UCSD-AML1 (cell line): ENCODE results near the gene TSPAN10.
"Not testable (repeated sequence)": the region's sequence is repeated elsewhere in the genome, so short reads cannot be mapped to it uniquely, and the experiment has no call there.

Experiments
- DNase-seq: peaks from one replicate; lab custom pipeline; 2025; ENCODE audit not compliant: unreplicated experiment; lab: John Stamatoyannopoulos, UW

TSPAN10 gene

DNA sequence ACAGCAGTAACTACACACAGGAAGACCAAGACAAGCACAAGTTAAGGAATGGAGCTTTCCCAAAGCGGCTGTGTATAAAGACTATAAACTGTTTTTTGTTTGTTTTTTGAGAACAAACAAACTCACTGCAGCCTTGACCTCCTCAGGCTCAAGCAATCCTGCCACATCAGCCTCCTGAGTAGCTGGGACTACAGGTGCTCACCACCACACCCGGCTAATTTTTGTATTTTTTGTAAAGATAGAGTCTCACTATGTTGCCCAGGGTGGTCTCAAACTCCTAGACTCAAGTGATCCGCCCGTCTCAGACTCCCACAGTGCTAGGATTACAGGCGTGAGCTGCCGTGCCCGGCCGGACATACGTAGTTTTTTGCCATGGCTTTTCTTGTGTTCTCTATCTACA, 23.4 kb downstream of the TSPAN10 start:
- DNase-seq: no peak

DNA sequence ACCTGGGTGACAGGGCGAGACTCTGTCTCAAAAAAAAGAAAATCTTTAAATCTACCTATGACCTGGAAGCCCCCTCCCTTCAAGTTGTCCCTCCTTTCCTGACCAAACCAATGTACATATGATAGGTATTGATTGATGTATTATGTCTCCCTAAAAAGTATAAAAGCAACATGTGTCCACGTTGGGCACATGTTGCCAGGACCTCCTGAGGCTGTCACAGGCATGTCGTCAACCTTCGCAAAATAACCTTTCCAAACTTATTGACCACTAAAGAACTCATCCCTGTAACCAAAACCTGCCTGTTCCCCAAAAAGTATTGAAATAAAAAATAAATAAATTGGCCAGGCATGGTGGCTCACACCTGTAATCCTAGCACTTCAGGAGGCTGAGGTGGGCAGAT, 25.0 kb downstream of the TSPAN10 start:
- no peak for DNase-seq

DNA sequence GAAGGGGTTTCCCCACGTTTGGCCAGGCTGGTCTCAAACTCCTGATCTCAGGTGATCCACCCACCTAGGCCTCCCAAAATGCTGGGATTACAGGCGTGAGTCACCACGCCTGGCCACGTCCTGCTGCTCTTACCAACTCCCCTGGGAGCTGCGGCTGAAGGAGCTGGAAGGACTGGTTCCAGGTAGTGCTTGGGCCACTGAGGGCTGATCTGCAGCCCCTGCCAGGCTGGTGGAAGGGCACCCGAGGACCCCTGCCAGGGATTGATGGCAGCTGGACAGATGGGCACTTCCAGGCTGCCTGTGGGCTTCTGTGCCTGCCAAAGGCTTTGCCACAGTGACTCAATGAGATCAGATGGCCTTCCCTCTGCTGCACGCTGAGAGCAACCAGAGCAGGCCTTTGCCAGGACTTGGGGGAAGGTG, 27.1 kb downstream of the TSPAN10 start:
- DNase-seq: no peak

DNA sequence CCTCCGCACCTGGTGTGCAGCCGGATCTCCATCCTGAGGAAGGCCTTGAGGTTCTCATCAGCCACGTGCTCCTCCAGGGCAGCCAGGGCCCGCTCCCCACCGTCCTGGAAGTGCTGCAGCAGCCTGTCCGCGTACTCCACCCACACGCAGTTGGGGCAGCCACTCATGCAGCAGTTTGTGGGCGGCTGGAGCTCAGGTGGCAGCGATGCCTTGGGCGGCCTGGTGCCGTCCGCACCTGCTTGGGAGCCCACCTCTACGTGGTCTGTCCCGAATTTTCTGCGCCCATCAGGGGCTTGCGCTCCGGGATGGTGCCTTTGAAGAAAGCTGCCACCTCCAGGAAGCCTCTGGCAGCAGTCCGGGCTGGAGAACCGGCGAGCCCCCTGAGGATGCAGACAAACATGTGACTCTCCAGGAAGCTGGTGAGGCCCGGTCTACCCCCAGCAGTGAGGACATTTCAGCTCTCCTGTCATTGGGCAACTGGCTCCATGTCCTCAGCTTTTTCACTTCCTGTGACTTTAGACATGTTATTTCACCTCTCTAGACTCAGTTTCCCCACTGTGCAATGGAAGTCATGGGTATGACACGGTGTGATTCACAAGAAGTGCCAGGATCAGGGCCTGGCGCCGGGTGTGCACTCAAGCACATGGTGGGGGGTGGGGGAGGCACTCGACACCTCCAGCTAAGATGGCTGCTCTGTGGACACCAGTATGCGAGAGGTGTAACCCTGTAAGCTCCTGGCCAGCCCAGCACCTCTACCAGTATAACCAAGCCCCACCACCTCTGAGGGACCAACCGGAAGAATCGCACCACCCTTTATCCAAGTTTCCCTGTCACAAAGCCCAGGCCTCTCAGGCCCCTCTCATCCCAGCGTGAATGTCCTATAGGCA, 28.5 kb downstream of the TSPAN10 start:
- peak; percentile 49 for DNase-seq

DNA sequence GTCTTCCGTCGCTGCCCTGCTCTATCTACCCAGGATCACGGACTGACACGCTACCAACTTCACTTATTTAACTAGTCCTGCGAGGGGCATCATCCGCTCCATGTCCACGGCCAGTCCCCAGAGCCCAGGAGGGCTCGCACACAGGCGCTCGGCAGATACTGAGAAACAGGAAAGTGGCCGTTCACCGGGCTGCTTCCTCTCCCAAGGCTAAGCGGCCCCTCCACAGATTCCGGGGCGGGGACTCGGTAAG, 29.0 kb downstream of the TSPAN10 start:
- DNase-seq: no peak

DNA sequence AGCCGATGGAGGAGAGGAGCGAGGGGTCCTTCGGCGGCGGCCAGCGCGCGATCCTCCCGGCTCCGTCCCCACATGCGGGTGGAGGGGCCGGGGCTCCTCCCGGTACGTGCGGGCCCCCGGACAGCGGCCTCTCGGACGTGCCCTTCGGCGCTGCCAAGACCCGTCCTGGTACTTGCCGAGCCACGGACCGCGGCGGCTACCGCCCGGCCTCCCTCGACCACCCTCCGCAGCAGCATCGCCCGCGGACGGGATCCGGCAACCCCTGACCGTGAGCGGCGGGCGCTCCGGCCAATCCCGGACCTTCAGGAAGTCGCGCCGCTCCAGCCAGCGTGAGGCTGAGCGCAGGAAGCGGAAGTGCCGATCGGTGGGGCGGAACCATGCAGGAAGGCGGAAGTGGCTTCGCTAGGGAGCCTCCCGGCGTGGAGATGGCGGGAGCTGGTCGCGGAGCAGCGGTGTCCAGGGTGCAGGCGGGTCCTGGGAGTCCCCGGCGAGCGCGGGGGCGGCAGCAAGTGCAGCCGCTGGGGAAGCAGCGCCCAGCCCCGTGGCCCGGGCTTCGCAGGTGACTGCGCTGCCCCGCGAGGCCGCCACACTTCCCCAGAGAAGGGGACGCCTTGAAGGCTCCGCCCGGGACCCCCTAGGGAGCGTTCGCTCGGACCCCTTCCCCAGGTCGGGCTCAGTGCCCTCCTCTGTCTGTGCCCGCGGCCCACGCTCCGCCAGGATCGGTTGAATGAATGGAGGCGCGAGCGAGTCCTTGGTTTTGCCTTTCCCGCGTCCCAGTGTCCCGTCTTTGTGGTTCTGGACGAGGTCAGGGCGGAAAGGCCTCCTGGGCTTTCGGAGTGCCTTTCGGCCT, 29.6 kb downstream of the TSPAN10 start, which contains the start of the genes CCDC137 and OXLD1:
Gene CCDC137, plus strand, starts transcription at position 396 of the 850 bp plus-strand sequence. Its CDS starts 30 bp downstream, at position 426.
Gene OXLD1, minus strand, starts transcription at position 264 of the 850 bp plus-strand sequence. Its CDS starts 28 bp downstream, at position 236.
- peak; percentile 94 for DNase-seq

DNA sequence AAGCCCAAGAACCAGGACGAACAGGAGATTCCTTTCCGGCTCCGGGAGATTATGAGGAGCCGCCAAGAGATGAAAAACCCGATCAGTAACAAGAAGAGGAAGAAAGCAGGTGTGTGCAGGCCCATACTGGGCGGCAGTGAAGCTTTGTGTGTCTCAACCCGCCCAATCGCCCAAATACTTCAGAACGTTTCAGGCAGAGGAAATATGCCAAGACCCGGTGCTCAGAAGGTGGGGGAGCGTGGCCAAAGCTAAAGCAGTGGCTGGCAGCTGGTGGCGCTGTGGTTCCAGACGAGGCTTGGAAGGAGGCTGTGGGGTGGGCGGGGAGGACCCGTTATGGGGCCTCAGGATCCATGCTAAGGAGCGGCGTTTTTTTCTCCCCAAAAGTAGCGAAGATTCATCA, 30.8 kb downstream of the TSPAN10 start:
- peak; percentile 34 for DNase-seq

DNA sequence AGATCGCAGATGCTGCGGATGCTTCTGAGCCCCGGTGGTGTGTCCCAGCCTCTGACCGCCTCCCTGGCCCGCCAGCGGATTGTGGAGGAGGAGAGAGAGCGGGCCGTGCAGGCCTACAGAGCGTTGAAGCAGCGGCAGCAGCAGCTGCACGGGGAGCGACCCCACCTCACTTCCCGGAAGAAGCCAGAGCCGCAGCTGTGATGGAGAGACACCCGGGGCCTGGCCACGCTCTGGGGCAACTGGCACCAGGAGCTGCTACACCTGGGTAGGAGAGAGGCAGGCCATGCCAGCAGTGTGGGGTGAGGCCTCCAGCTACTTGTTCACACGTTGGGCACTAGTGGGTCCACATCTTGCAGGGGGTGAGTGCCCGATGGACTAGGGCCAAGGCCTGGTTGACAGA, 35.5 kb downstream of the TSPAN10 start:
- no peak for DNase-seq

DNA sequence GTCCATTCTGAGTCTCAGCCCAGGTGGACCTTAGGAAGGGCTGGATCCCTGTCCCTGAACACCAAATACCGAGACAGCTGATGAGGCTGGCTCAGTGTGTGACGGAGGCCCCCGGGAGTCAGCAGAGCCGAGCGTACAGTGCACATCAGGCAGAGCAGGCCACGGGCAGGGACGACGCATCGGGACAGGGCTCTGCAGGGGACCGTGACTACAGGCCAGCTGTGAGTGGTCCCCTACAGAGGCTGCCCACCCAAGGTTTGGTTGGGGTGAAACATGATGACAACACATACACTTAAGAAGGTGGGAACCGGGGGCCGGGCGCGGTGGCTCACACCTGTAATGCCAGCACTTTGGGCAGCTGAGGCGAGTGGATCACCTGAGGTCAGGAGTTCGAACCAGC, 36.0 kb downstream of the TSPAN10 start:
- no peak for DNase-seq

DNA sequence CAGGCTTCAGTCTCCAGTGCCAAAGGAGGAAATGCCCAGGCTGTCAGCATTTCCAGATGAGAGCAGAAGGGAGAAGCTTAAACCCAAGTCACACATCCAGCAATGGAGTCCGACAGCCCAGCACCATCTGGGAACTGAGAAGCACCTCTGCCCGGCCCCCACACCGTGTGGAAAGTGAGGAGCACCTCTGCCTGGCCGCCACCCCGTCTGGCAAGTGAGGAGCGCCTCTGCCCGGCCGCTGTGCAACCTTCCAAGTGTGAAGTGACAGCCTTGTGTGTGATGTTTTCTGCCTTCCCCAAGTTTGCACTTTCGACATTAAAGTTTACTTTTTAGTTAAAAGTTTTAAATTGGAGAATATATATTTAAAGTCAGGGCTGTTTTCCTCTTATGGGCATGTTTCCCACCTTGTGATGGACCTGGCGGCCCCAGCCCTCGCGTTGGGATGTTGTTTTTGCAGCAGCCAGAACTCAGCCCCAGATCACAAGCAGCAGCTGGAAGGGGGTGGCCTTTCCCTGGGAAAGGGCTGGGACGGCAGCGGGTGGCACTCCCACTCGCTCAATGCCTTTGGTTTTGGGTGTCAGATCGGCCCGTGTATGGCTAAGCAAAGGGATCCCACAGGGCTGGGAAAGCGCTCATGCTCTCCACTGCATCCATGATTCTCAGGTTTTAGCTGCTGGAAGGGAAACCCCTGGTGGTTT, 36.7 kb downstream of the TSPAN10 start:
- DNase-seq: no peak

DNA sequence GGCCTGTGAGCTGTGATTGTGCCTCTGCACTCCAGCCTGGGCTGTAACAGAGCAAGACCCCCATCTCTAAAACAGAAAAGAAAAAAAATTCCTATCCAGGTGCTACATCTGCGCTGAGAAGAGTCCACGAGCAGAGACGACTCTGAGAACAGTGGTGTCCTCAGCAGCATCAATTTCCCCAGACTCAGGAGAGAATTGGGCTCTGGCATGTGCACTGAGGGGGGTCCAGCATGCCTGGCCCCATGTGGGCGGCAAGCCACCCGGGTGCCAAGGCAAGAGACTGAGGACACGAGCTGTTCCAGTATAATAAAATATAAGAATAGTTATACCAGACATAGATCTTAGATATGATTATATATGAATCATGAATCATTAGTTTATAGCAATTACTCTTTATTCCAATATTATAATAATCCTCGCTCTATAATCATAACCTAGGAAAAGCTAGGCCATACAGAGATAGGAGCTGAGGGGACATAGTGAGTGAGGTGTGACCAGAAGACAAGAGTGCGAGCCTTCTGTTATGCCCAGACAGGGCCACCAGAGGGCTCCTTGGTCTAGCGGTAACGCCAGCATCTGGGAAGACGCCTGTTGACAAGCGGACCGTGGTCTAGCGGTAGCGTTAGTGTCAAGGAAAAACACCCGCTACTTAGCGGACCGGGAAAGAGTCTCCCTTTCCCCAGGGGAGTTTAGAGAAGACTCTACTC, 38.7 kb downstream of the TSPAN10 start:
- not testable (repeated sequence) for DNase-seq

DNA sequence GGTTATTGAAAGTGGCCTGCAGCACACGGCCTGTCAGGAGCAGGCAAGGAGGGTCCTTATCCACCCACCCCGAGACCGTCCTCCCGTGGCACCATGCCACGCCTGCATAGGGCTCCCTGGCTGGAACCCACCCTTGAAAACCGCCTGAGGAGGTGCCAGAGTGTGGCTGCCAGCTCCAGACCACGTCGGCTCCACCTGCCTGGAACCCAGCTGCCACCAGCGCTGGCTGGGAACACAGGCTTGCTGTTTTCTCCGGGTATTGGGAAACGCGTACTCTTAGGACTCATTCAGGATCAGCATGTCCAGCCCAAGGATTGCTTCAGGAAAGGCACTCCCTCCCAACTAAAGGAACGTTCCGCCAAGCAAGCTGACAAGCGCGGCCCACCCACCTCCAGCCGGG, 39.9 kb downstream of the TSPAN10 start:
- DNase-seq: no peak

DNA sequence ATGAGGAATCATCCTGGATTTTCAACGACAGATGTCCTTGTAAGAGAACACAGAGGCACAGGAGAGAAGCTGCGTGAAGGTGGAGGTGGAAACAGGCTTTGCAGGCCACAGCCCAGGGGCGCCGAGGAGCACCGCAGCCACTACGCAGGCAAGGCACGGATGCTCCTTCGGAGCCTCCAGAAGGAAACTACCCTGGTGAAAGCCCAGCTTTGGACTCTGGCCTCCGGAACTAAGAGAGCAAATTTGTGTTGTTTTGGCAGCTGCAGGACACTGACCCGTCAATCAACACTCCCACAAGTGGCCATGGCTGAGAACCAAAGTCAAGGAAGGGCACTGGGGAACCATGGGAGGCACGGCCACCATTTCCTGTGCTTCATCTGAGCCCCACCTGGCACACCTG, 43.2 kb downstream of the TSPAN10 start:
- DNase-seq: no peak

DNA sequence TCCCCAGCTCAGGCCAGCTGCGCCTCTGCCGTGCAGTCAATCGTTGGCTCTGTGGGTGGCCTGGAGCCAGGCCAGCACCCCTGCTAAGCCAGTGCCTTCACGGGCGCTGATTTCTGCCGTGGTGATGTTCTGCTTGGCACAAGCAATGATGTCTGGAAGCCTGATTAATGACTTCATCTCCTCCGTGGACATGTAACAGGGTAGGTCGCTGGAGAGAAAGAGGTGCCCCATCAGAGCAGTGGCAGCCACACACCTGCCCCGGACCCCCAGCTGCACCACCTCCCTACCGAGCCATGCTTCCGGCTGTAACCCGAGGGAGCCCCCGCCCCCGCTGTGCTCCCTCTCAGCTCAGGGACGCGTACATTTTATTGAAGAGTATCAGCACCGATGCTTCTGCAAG, 44.7 kb downstream of the TSPAN10 start:
- DNase-seq: no peak

DNA sequence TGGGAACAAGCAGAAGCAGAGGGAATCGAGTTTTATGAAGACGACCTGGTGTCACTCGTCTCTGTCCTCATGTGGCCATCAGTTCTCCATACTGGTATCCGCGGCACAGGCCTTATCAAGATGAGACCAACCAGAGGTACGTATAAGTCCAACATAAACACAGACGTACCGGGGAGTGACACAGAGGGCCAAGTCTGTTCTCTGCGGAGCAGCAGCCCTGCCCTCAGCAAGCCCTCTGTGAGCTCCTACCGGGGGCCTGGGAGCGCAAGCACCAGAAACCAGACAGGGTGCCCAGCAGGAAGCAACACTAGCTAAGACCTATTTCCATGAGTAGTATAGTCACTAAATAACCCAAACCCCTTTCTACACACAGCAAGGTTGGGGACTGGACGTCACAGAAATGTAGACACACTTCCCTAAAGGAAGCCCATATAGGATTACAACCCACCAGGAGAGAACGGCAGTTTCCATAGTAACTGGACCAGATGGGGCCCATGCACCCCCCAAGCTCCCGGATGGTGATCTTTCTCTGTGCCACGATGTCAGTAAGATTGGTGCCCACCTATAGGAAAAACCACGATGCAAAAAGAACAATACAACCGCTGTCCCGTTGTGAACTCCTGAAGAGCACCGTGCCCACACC, 45.7 kb downstream of the TSPAN10 start:
- no peak for DNase-seq

DNA sequence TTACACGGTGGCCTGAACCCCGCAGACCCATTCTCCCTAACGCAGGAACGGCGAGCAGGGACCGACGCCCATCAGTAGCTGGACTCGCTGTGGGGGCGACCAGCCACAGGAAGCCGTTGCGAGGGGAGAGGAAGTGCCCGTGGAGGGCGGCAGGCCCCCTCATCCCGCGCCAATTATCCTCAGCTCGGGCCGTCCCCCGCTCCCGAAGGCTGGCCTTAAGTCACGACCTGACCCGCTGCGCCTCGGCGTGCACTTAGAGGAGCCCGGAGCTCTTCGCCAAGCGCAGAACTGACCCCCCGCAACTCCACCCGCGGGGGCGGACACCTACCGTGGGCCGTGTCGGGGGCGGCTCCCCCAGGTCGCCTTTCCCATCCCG, 46.2 kb downstream of the TSPAN10 start:
- DNase-seq: no peak

DNA sequence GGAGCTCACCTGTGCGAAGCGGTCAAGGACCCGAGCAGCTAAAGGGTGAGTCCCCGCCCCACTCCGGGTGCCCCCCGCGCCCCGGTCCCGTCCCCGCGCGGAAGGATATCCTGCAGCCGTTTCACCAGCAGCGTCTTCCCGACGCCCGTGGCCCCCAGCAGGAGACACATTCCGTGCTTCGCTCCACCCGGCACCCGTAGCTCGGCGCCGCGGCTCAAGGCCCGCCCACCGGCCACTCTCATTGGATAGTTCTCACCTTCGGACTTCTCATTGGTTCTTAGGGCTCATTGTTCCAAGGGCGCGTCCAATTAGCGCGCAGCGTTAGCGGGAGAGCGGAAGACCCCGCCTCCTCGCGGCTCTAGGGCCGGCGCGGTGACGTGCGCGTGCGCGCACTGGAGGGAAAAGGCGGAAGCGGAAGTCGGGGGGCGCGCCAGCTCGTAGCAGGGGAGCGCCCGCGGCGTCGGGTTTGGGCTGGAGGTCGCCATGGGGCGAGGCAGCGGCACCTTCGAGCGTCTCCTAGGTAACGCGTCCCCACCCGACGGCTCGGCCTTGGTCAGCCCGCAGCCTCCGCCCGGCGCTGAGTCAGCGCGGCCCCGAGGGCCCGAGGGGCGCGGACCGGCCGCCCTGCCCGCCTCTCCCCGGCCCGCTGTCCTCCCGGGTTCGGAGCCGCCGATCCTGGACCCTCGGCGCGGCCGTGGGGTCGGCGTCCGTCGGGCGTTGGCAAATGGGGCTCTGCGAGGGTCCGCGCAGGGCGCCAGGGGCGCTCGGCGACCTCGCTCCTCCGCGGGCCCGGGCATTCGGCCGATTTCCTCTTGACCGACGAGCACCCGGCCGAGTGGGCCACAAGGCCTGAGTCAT, 46.8 kb downstream of the TSPAN10 start, which contains the start of the genes ARL16 and HGS:
Gene ARL16, minus strand, starts transcription at position 214 of the 858 bp plus-strand sequence. Its CDS starts 44 bp downstream, at position 170.
Gene HGS, plus strand, starts transcription at position 428 of the 858 bp plus-strand sequence. Its CDS starts 56 bp downstream, at position 484.
- peak; percentile 99 for DNase-seq

DNA sequence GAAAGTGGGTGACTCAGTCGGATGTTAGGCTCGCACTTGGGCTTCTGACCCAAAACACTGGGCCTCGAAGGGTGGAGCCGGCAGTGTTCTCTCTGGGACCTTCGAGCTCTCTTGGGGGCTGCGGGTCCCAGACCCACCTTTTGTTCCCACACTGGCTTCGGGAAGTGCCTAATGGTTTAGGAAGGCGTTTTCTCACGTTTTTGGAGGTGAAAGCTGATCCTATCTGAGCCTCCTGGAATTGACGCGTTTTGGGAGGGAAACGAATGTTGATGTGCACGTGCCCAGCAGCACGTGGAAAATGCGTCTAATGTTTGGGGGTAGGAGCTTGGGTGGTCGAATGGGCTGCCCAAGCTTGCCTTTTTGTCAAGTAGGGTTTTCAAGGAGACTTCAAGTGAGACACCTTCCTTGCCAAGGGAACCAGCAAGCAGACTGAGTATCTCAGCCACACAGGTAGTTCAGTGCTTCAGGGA, 47.5 kb downstream of the TSPAN10 start:
- no peak for DNase-seq

DNA sequence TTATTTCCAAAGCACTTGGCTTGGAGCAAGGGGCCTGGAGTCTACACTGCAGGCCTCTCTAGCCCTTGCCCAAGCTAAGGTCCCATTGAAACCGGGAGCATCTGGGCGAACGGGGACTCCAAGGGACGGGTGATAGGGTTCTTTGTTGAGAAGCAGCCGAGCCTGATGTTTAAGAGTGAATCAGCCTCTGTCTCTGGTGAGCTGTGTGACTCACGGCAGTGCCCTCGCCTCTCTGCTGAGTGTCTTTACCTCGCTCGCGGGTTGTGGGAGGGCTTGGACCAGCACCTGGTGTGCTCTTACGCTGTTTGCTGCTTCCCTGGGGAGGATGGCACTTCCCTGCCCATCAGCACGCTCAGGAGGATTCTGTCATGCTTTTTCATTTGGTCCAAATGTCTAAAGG, 48.1 kb downstream of the TSPAN10 start:
- no peak for DNase-seq
